Uterus (tissue), 2 donors: ENCODE results near the gene CAMK2G.

Source experiments
- POLR2A ChIP-seq, 2 donors: fragments of 450-650 bp; IDR thresholded peaks; one replicate each; pipeline ENCODE4 v1.6.1; 2016; ENCODE audit warnings: antibody characterized with exemption in 2 of 2, mild to moderate bottlenecking in 1 of 2, moderate library complexity in 1 of 2
- TF ChIP-seq, protein P1 (sequence below), 4 experiments: fragments of 200-600 bp in 2 of 4; fragments of 450-650 bp in 2 of 4; sonication (generic) in 2 of 4; IDR thresholded peaks; one replicate each; pipeline ENCODE4 v1.5.1; 2016 to 2019; ENCODE audit warnings: antibody characterized with exemption in 4 of 4, mild to moderate bottlenecking in 2 of 4, moderate library complexity in 1 of 4

DNA sequence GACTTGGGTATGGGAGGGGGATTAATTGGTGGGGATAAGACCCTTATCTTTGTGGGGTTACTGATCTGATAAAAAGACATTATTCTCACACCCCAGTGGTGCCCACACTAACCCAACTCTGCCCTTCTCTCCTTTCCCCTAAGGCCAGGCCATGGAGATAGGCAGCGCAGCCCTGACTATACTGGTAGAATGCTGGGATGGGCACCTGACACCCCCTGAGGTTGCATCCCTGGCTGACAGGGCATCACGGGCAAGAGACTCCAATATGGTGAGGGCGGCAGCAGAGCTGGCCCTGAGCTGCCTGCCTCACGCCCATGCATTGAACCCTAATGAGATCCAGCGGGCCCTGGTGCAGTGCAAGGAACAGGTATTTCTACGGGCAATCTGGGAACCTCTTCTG lies 76.3 kb downstream of the CAMK2G start:
- TF ChIP-seq, protein P1, sequence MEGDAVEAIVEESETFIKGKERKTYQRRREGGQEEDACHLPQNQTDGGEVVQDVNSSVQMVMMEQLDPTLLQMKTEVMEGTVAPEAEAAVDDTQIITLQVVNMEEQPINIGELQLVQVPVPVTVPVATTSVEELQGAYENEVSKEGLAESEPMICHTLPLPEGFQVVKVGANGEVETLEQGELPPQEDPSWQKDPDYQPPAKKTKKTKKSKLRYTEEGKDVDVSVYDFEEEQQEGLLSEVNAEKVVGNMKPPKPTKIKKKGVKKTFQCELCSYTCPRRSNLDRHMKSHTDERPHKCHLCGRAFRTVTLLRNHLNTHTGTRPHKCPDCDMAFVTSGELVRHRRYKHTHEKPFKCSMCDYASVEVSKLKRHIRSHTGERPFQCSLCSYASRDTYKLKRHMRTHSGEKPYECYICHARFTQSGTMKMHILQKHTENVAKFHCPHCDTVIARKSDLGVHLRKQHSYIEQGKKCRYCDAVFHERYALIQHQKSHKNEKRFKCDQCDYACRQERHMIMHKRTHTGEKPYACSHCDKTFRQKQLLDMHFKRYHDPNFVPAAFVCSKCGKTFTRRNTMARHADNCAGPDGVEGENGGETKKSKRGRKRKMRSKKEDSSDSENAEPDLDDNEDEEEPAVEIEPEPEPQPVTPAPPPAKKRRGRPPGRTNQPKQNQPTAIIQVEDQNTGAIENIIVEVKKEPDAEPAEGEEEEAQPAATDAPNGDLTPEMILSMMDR (IDR thresholded peaks at IDR 0.05): no peak
- no peak for TF ChIP-seq POLR2A (IDR thresholded peaks at IDR 0.05)
